ENCODE results near the gene INPP5D. TPM values are rescaled to one million over a fixed set of nuclear protein-coding genes. Genes with fewer than 3 reads are reported as not detected.
"Not testable (repeated sequence)": the region's sequence is repeated elsewhere in the genome, so short reads cannot be mapped to it uniquely, and the experiment has no call there.

Gene INPP5D
- total RNA-seq, 2 experiments from 2014 or later: 157 to 163 TPM

DNA sequence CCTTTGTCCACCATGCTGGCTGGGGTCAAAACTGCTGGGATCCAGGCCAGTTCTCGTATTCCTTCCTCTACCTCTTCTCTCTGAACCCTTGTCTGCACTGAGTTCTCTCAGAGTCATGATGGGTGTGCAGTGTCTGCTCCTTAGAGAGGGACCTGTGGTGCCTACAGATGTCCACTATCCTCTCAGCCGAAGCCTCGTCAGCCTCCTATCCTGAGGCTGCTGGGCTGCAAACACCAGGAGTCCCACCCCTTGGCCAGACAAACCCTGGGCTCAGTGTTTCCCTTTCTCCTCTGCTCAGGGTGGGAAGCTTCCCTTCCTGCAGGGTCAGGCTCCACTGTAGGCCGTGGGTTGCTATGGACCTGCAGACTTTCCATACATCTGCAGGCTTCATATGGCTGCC, 2.3 kb downstream of the INPP5D start:
- ChIA-PET CTCF (no interaction called here), POLR2A (interaction anchor here (1.1 to 11.1 kb wide), 3 partner anchors 18 to 189 kb away, joined by 3 to 335 read pairs (median 26); partner anchors contain the start of gene ATG16L1)
- no peaks in the 10 kb centered on the region for H3K27me3 Mint-ChIP-seq
- H3K4me1 Mint-ChIP-seq: peaks cover 66% of the 10 kb centered on the region
- peak overlapping the region; percentile 99 for H3K4me3 Mint-ChIP-seq
- H3K27ac Mint-ChIP-seq: peak overlapping the region; percentile 84
- no peak for DNase-seq
- H3K36me3 Mint-ChIP-seq (ENCODE audit: low read depth): peaks cover 67% of the 10 kb centered on the region
- H3K9me3 Mint-ChIP-seq: no peaks in the 10 kb centered on the region

DNA sequence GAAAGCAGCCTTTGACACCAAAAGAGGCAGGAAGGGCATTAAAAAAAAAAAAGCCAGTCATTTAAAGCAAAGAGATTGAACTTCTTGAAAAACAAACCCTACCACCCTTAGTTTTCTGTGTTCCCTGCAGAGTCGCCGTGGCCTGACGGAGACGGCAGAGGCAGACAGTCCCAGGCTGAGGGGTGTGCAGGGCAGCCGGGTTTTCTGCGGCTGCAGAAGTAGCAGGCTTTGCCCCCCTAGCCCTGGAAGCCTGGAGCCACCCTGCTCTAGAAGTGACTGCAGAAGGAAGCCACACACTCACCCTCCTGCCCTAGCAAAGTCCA, 2.8 kb downstream of the INPP5D start:
- Mint-ChIP-seq H3K4me1 (peaks cover 70% of the 10 kb centered on the region), H3K9me3 (no peaks in the 10 kb centered on the region), H3K27me3 (no peaks in the 10 kb centered on the region), H3K4me3 (peak overlapping the region; percentile 99), H3K36me3 (ENCODE audit: low read depth) (peaks cover 69% of the 10 kb centered on the region), H3K27ac (peak overlapping the region; percentile 84)
- POLR2A ChIA-PET: interaction anchor here (11.1 kb wide), 1 partner anchor 18 kb away, joined by 335 read pairs; no protein-coding TSS in a partner anchor
- CTCF ChIA-PET: no interaction called here
- DNase-seq: no peak

DNA sequence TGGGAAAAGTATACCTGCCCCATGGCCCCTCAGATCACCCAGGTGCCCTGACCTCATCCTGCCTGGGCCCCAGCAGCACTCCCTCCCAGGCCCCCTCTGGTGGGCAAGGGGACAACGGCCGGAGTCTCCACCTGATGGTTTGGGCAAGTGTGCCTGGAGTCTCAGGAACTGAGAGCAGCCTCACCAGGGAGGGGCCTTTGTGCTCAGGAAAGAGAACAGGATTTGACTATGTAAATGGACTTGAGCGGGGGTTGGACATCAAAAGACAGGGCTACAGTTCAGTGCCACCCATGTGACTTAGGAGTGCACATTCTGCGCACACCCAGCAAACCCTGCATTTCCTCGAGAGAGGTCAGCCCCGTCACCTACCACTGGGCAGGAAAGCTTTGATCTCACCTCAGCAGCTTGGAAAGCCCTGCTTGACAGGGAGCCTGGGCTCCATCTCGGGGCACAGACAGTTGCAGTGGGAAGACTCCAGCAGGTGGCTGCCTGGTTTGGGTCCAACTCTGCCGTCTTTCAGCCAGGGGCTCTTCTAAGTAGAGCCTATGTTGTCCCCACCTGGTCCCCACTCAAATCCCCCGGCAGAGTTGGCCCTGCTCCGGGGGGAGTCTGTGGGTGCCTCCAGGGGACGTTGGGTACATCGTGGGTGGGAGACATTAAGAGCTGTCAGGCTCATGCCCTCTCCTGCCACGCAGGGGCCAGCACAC, 3.3 kb downstream of the INPP5D start:
- POLR2A ChIA-PET: interaction anchor here (11.1 kb wide), 1 partner anchor 17 kb away, joined by 335 read pairs; no protein-coding TSS in a partner anchor
- peaks cover 67% of the 10 kb centered on the region for H3K4me1 Mint-ChIP-seq
- H3K27ac Mint-ChIP-seq: peak overlapping the region; percentile 84
- H3K27me3 Mint-ChIP-seq: no peaks in the 10 kb centered on the region
- H3K36me3 Mint-ChIP-seq (ENCODE audit: low read depth): peaks cover 70% of the 10 kb centered on the region
- H3K9me3 Mint-ChIP-seq: no peaks in the 10 kb centered on the region
- no peak for DNase-seq
- CTCF ChIA-PET: interaction anchor here (0.9 to 1.5 kb wide), 2 partner anchors 19 to 21 kb away, joined by 3 to 4 read pairs; no protein-coding TSS in a partner anchor
- H3K4me3 Mint-ChIP-seq: peak overlapping the region; percentile 99

DNA sequence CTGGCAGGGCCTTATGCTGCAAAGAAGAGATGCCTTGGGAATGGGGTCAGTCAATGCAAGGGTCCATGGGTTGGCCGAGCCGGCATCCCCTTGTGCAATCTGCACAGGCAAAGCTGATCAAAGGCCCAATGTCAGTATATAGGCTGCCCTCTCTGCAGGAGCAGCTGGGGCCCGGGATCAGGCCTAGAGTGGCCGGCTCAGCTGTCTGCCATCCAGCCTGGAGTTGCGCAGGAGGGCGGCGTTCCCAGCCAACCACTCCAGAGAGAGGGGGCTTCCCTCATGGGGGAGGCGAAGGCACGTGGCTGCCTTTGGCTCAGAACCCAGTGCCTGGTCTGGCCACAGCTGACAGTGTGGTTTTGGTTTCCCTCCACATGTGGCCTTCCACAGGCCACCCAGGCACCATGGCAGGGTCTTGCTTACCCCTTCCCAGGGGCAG, 3.9 kb downstream of the INPP5D start:
- Mint-ChIP-seq H3K4me1 (peaks cover 68% of the 10 kb centered on the region), H3K4me3 (peak overlapping the region; percentile 99), H3K36me3 (ENCODE audit: low read depth) (peaks cover 76% of the 10 kb centered on the region), H3K27me3 (no peaks in the 10 kb centered on the region), H3K9me3 (no peaks in the 10 kb centered on the region), H3K27ac (peak overlapping the region; percentile 84)
- ChIA-PET POLR2A (interaction anchor here (11.1 kb wide), 1 partner anchor 17 kb away, joined by 335 read pairs; no protein-coding TSS in a partner anchor), CTCF (interaction anchor here (0.9 to 1.5 kb wide), 4 partner anchors 12 to 188 kb away, joined by 3 to 4 read pairs (median 4); no protein-coding TSS in a partner anchor)
- no peak for DNase-seq

DNA sequence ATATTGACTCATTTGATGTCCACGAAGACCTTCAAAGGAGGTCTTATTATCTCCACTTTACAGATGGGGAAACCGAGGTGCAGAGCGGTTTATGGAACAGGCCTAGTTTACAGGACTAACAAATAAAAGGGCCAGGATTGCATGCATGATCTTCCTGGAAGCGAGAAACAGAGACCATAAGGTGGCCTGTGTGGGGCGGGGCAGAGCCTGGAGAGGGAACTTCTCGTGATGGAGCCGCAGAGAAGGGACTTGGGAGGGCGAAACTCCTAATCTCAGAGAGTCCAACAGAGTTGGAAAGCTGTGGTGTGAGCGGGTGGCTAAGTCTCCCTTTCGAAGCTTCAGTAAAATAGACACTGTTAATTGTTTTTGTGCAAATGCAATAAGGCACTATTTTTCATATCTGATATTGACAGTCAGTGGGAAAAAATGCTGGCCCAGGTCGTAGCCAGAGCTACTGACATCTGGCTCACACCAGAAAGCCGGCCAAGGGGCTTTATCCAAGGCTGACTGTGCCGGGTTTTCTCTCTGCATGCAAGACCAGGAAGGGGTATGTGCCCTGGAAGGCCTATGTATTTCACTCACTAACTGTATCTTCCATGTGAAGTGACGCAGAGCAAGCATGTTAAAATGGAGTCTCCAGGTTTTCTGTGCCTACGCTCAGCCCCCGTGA, 4.5 kb downstream of the INPP5D start:
- ChIA-PET POLR2A (interaction anchor here (11.1 kb wide), 1 partner anchor 16 kb away, joined by 335 read pairs; no protein-coding TSS in a partner anchor), CTCF (interaction anchor here (0.9 to 1.5 kb wide), 4 partner anchors 11 to 187 kb away, joined by 3 to 4 read pairs (median 4); no protein-coding TSS in a partner anchor)
- no peak overlapping the region for H3K27ac Mint-ChIP-seq
- H3K4me3 Mint-ChIP-seq: no peak overlapping the region
- peaks cover 83% of the 10 kb centered on the region for H3K36me3 Mint-ChIP-seq (ENCODE audit: low read depth)
- DNase-seq: no peak
- H3K4me1 Mint-ChIP-seq: peaks cover 73% of the 10 kb centered on the region
- H3K27me3 Mint-ChIP-seq: no peaks in the 10 kb centered on the region
- H3K9me3 Mint-ChIP-seq: no peaks in the 10 kb centered on the region

DNA sequence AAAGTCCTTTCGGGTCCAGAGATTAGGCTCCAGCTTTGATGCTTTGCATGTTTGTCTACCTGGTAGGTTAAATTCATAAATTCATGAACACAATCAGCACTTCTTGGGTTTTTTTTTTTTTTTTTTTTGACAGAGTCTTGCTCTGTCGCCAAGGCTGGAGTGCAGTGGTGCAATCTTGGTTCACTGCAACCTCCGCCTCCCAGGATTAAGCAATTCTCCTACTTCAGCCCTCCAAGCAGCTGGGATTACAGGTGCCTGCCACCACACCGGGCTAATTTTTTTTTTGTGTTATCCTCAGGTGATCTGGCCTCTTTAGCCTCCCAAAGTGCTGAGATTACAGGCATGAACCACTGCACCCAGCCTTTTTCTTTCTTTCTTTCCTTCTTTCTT, 5.1 kb downstream of the INPP5D start:
- not testable (repeated sequence) for H3K27me3 Mint-ChIP-seq, DNase-seq, H3K9me3 Mint-ChIP-seq, H3K27ac Mint-ChIP-seq, H3K4me3 Mint-ChIP-seq
- peaks cover 73% of the 10 kb centered on the region for H3K4me1 Mint-ChIP-seq
- ChIA-PET CTCF (interaction anchor here (1.0 to 1.3 kb wide), 3 partner anchors 10 to 187 kb away, joined by 3 to 4 read pairs (median 3); no protein-coding TSS in a partner anchor), POLR2A (interaction anchor here (11.1 kb wide), 1 partner anchor 15 kb away, joined by 335 read pairs; no protein-coding TSS in a partner anchor)
- H3K36me3 Mint-ChIP-seq (ENCODE audit: low read depth): peaks cover 86% of the 10 kb centered on the region

DNA sequence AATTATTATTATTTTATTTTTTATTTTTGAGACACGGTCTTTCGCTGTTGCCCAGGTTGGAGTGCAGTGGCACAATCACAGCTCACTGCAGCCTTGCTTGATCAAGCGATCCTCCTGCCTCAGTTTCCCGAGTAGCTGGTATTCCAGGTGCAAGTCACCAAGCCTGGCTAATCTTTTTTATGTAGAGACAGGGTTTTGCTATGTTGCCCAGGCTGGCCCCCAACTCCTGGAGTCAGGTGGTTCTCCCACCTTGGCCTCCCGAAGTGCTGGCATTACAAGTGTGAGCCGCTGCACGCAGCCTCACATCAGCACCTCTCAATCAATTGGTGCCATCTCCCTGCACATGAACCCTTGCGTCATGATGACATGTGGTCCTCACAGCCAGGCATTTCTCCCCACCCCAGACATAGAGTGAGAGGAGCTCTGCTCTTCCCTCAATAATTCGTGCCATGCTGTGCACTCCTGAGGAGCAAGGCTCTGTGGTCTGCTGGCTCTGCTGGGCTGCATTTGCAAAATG, 5.9 kb downstream of the INPP5D start:
- Mint-ChIP-seq H3K9me3 (no peaks in the 10 kb centered on the region), H3K27me3 (no peaks in the 10 kb centered on the region), H3K27ac (no peak overlapping the region), H3K4me1 (peaks cover 79% of the 10 kb centered on the region), H3K4me3 (no peak overlapping the region), H3K36me3 (ENCODE audit: low read depth) (peaks cover 85% of the 10 kb centered on the region)
- ChIA-PET POLR2A (interaction anchor here (11.1 kb wide), 1 partner anchor 15 kb away, joined by 335 read pairs; no protein-coding TSS in a partner anchor), CTCF (interaction anchor here (1.2 to 1.5 kb wide), 2 partner anchors 12 to 17 kb away, joined by 3 read pairs; no protein-coding TSS in a partner anchor)
- DNase-seq: no peak

DNA sequence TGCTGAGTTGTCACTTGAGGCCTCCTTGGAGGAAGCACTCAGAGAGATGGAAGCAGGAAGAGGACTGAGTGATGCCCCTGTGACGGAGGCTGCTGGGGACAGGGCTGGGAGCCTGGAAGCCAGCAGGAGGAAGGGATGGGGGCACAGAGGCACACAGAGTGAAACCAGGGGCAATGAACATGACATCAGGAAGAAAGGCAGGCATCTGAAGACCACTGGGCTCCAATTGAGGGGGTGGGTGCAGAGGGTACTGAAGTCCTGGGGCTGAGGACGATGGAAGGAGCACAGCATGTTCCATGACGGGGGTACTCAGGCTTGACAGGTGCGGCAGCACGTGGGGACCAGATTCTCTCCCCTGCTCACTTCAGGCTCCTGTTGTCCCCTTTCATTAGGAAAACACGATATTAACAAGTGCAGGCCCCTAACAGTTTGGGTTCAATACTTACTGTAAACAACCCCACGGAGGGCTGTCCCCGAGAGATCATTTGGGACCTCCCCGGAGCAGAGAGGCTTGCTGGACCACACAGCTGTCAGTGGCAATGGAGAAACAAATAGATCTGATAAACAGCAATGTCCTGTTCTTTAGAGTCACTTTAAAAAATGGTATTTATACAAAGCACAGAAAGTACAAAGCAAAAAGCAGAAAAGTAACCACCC, 8.7 kb downstream of the INPP5D start:
- DNase-seq: no peak
- POLR2A ChIA-PET: interaction anchor here (11.1 kb wide), 1 partner anchor 12 kb away, joined by 335 read pairs; no protein-coding TSS in a partner anchor
- H3K4me3 Mint-ChIP-seq: no peak overlapping the region
- peaks cover 76% of the 10 kb centered on the region for H3K4me1 Mint-ChIP-seq
- no peak overlapping the region for H3K27ac Mint-ChIP-seq
- peaks cover 68% of the 10 kb centered on the region for H3K36me3 Mint-ChIP-seq (ENCODE audit: low read depth)
- peaks cover 3% of the 10 kb centered on the region for H3K9me3 Mint-ChIP-seq
- H3K27me3 Mint-ChIP-seq: no peaks in the 10 kb centered on the region
- CTCF ChIA-PET: interaction anchor here (0.9 kb wide), 1 partner anchor 11 kb away, joined by 3 read pairs; no protein-coding TSS in a partner anchor

DNA sequence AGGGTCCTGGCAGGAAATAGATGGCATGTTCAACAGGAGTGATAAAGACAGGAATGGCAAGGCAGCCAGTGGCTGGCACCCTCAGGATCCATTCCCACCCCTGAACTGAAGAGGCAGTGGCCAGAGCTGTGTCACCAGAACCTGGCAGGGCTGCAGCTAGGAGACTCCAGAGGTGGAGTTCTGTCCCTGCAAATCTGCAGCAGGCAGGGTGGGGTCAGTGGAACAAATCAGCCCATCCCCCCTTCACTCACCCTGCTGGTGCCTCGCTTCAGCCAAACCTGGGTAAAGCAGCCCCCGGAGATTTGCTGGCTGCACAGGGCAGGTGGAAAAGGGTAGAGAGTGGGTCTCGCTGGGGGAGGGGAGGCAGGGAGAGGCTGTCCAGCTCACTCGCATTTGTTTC, 12.7 kb downstream of the INPP5D start:
- Mint-ChIP-seq H3K4me3 (no peak overlapping the region), H3K27ac (no peak overlapping the region), H3K4me1 (peaks cover 43% of the 10 kb centered on the region), H3K27me3 (no peaks in the 10 kb centered on the region), H3K9me3 (peaks cover 3% of the 10 kb centered on the region), H3K36me3 (ENCODE audit: low read depth) (peaks cover 38% of the 10 kb centered on the region)
- POLR2A ChIA-PET: interaction anchor here (1.2 to 15.5 kb wide), 2 partner anchors 9 to 10 kb away, joined by 5 to 335 read pairs; partner anchors contain the start of gene INPP5D
- CTCF ChIA-PET: no interaction called here
- peak; percentile 3 for DNase-seq

DNA sequence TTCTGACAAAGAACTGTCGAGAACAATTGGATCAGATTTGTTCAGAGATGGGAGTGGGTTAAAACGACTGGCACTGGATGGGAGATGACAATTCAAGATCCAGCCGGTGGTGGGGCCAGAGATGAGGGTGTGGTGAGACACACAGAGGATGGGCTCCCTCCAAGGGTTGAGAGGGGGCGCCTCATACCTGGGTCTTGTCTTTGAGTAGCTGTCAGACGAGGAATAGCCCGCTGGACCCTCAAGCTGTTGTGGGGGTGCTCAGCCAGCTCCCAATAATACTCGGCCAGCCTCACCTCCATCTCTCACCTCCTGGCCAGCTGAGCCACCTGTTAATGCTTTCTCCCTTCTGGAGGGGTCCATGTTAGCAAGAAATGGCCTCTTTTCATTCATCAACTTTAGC, 14.0 kb downstream of the INPP5D start:
- no peak overlapping the region for H3K4me3 Mint-ChIP-seq
- H3K36me3 Mint-ChIP-seq (ENCODE audit: low read depth): peaks cover 42% of the 10 kb centered on the region
- H3K27ac Mint-ChIP-seq: no peak overlapping the region
- ChIA-PET POLR2A (interaction anchor here (1.2 to 15.5 kb wide), 2 partner anchors 8 to 11 kb away, joined by 5 to 335 read pairs; partner anchors contain the start of gene INPP5D), CTCF (interaction anchor here (1.2 to 4.7 kb wide), 2 partner anchors 13 to 20 kb away, joined by 3 to 35 read pairs; partner anchors contain the start of gene INPP5D)
- no peaks in the 10 kb centered on the region for H3K27me3 Mint-ChIP-seq
- peak; percentile 15 for DNase-seq
- peaks cover 3% of the 10 kb centered on the region for H3K9me3 Mint-ChIP-seq
- H3K4me1 Mint-ChIP-seq: peaks cover 47% of the 10 kb centered on the region

DNA sequence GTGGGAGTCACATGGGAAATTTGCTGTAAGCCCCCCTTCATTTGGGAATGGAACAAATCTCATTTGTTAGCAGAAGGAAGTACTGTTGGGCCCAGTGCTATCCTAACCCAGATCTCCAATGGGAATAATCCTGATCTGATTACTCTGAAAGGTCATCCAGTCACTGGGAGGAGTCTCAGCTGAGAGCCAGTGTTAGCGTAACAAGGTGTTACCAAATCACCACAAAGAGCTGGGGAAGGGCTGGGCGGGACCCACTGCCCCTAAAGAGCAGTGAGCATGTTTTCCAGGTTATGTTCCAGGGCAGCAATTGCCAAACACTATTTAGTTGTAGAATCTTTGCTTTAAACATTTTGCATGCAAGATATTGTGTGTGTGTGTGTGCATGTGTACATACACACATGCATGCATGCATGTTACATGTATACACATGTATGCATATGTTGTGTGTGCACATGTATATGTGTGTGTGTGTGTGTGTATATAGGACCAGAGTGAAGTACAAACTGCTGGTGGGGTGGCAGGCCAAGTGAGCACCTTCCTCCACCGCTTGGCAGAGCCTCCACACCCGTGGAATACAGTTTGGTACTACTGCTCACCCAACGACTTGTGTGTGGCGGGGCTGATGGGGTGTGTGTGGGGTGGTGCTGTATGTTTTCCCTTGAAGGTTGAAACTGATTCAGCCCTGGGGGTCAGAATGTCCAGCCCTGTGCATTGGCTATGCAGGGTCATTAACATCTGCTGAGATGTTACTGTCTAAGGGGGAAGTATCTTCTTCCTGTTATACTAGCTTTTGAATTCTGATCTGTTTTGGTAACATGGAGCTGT, 15.2 kb downstream of the INPP5D start:
- peaks cover 47% of the 10 kb centered on the region for H3K4me1 Mint-ChIP-seq
- H3K4me3 Mint-ChIP-seq: no peak overlapping the region
- CTCF ChIA-PET: interaction anchor here (0.6 to 4.7 kb wide), 6 partner anchors 10 to 176 kb away, joined by 3 to 35 read pairs (median 4); partner anchors contain the start of genes ATG16L1 and INPP5D
- DNase-seq: peak; percentile 22
- H3K9me3 Mint-ChIP-seq: peaks cover 3% of the 10 kb centered on the region
- H3K36me3 Mint-ChIP-seq (ENCODE audit: low read depth): peaks cover 41% of the 10 kb centered on the region
- no peak overlapping the region for H3K27ac Mint-ChIP-seq
- POLR2A ChIA-PET: interaction anchor here (0.8 to 15.5 kb wide), 7 partner anchors 9 to 188 kb away, joined by 3 to 335 read pairs (median 5); partner anchors contain the start of gene INPP5D
- no peaks in the 10 kb centered on the region for H3K27me3 Mint-ChIP-seq
